ENCODE data around the gene FASTKD1.

FASTKD1 gene

GRCh38 chr2:169495310-169495928 lies 78.2 kb downstream of the FASTKD1 start:
- no peak for DNase-seq

GRCh38 chr2:169493360-169493759 lies 80.3 kb downstream of the FASTKD1 start:
- DNase-seq, result no peak

GRCh38 chr2:169491378-169491777 lies 82.3 kb downstream of the FASTKD1 start:
- DNase-seq, result no peak

GRCh38 chr2:169490834-169491233 lies 82.8 kb downstream of the FASTKD1 start:
- no peak for DNase-seq

GRCh38 chr2:169486487-169486886 lies 87.2 kb downstream of the FASTKD1 start:
- DNase-seq, result no peak

GRCh38 chr2:169485650-169486138 lies 88.0 kb downstream of the FASTKD1 start:
- no peak for DNase-seq

- peak; percentile 29 for DNase-seq
Measured at GRCh38 chr2:169480079-169480465, 93.6 kb downstream of the FASTKD1 start.
